Spleen (tissue), 11 donors: Measurements from ENCODE around the gene STAT3. TPM values are rescaled to one million over a fixed set of nuclear protein-coding genes. Genes with fewer than 3 reads are reported as not detected.

Experiments used
- DNase-seq: peaks from one replicate; pipeline ENCODE4 v3.0.0-alpha.2; 2020
- H3K27ac ChIP-seq, 8 donors: fragments of 200-600 bp; sonication (generic) in 7 of 8; 1 replicate in 4 of 8; 2 replicates in 4 of 8; pipeline versions ENCODE4 v1.5.0 to v1.8.0; 2016 to 2021; ENCODE audit warnings: inconsistent platforms in 4 of 8, mild to moderate bottlenecking in 4 of 8, moderate library complexity in 1 of 8
- H3K27me3 ChIP-seq, 7 donors: fragments of 200-600 bp; sonication (generic) in 6 of 7; replicated peaks in 1 of 7; 1 replicate in 4 of 7; 2 replicates in 3 of 7; pipeline versions ENCODE4 v1.5.0 to v1.8.0; 2016 to 2021; ENCODE audit warnings: inconsistent platforms in 3 of 7, mild to moderate bottlenecking in 1 of 7
- H3K36me3 ChIP-seq, 6 donors: fragments of 200-600 bp; sonication (generic) in 5 of 6; 1 replicate in 4 of 6; 2 replicates in 2 of 6; pipeline versions ENCODE4 v1.5.0 to v1.8.0; 2016 to 2021; ENCODE audit warnings: inconsistent platforms in 2 of 6
- H3K4me1 ChIP-seq, 6 donors: fragments of 200-600 bp; sonication (generic) in 5 of 6; 1 replicate in 3 of 6; 2 replicates in 3 of 6; pipeline versions ENCODE4 v1.5.0 to v1.8.0; 2016 to 2021; ENCODE audit warnings: inconsistent platforms in 3 of 6
- H3K4me3 ChIP-seq, 8 donors: fragments of 200-600 bp; sonication (generic) in 7 of 8; 1 replicate in 4 of 8; 2 replicates in 4 of 8; pipeline versions ENCODE4 v1.5.0 to v1.8.0; 2016 to 2021; ENCODE audit warnings: inconsistent platforms in 4 of 8, mild to moderate bottlenecking in 4 of 8, moderate library complexity in 2 of 8
- H3K9me3 ChIP-seq, 8 donors: fragments of 200-600 bp; sonication (generic) in 7 of 8; 1 replicate in 4 of 8; 2 replicates in 4 of 8; pipeline versions ENCODE4 v1.5.0 to v1.8.0; 2016 to 2021; ENCODE audit warnings: inconsistent platforms in 4 of 8
- POLR2A ChIP-seq, 3 donors: fragments of 450-650 bp; IDR thresholded peaks; one replicate each; pipeline ENCODE4 v1.5.1; 2017; ENCODE audit warnings: antibody characterized with exemption in 3 of 3, mild to moderate bottlenecking in 1 of 3
- POLR2AphosphoS5 ChIP-seq, 3 donors: sonication (generic); formaldehyde crosslinking; IDR thresholded peaks; one replicate each; pipeline ENCODE4 v1.5.1; 2017; ENCODE audit warnings: antibody characterized with exemption in 3 of 3
- WGBS, 5 donors: extraction: QIAGEN DNeasy Blood & Tissue Kit in 3 of 5; methylation state at CpG; one replicate each; pipeline versions ENCODE4 v1.1.5 to v1.1.7; 2013 to 2018; 5-methylcytosine and 5-hydroxymethylcytosine counted together
- intact Hi-C: fragments of 100-400 bp; cut with DNase I; formaldehyde crosslinking; loops from one replicate; pipeline ENCODE4 v1.15.0; 2023; ENCODE audit warnings: low total_unique reads
- polyA plus RNA-seq, 3 donors: library from polyadenylated mRNA; stranded (reverse); fragments of 200-250 nt; gene quantifications; one replicate each; pipeline ENCODE4 v1.2.1, GENCODE V29; 2013
- total RNA-seq, 7 donors: library from RNA; depleted of rRNA in 3 of 7; stranded (reverse); fragments of >200 nt in 3 of 7; fragmentation: NEBNext Ultra II Directional in 4 of 7; extraction: Animal tissue kit (Norgen Biotek cat#: 25700) in 4 of 7; gene quantifications; one replicate each; pipeline versions ENCODE4 v1.1.0 to v1.2.1, GENCODE V29; 2016 to 2021
- TF ChIP-seq, protein P1 (sequence below), 11 experiments: fragments of 200-600 bp in 7 of 11; fragments of 450-650 bp in 4 of 11; sonication (generic) in 4 of 11; IDR thresholded peaks in 8 of 11; conservative IDR thresholded peaks in 3 of 11; 1 replicate in 7 of 11; 2 replicates in 4 of 11; pipeline versions ENCODE4 v1.4.0 to v1.8.0; 2016 to 2021; ENCODE audit warnings: antibody characterized with exemption in 11 of 11, inconsistent platforms in 4 of 11, mild to moderate bottlenecking in 1 of 11
- donor health status: healthy with polysubstance abuse.
- donor health status: DM: no; HTN: no; CAD: no; lungs with moderate emphysema.
- donor health status: DM: no; HTN: no; CAD: no.
- donor health status: Bipolar disorder and iron deficiency.
- donor health status: healthy.
- donor health status: DM: no; HTN: no; CAD: no.
- donor health status: DM: yes; HTN: yes; CAD: no.

The STAT3 gene
- total and polyA plus RNA-seq, 10 donors: 18.3 to 326 (median 241) TPM

DNA sequence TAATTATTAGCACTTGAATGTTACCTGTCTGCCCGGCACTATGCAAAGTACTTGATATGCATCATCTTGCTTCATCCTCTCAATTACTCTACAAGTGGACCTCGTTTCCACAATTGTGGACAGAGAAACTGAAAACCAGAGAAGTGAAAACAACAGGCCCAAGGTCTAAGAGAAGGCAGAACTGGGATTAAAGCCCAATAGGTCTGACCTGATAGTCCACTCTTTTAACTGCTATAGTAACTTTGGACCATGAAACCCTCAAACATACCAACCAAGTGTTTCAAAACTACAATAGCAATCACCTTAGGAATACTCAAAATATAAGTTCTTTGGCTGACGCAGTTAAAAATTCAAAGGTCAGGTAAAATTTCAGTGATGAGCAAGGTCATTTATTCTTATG lies 7.3 kb downstream of the STAT3 start:
- Histone ChIP-seq H3K9me3 (no peaks in the 10 kb centered on the region), H3K36me3 (peaks cover 0 to 31% (median 4%) of the 10 kb centered on the region in 6 donors), H3K27me3 (no peaks in the 10 kb centered on the region), H3K4me1 (peaks cover 46 to 100% (median 94%) of the 10 kb centered on the region in 6 donors), H3K27ac (peak overlapping the region in 5 of 8 donors; percentile 0 to 82 (median 80)), H3K4me3 (no peak overlapping the region)
- DNase-seq: no peak
- 52 to 79% (median 68%) methylated on average over 3 of the region's 3 CpGs for WGBS, 5 donors
- no peak for TF ChIP-seq POLR2A (IDR thresholded peaks at IDR 0.05)
- no peak for TF ChIP-seq POLR2AphosphoS5 (IDR thresholded peaks at IDR 0.05)
- TF ChIP-seq, protein P1, sequence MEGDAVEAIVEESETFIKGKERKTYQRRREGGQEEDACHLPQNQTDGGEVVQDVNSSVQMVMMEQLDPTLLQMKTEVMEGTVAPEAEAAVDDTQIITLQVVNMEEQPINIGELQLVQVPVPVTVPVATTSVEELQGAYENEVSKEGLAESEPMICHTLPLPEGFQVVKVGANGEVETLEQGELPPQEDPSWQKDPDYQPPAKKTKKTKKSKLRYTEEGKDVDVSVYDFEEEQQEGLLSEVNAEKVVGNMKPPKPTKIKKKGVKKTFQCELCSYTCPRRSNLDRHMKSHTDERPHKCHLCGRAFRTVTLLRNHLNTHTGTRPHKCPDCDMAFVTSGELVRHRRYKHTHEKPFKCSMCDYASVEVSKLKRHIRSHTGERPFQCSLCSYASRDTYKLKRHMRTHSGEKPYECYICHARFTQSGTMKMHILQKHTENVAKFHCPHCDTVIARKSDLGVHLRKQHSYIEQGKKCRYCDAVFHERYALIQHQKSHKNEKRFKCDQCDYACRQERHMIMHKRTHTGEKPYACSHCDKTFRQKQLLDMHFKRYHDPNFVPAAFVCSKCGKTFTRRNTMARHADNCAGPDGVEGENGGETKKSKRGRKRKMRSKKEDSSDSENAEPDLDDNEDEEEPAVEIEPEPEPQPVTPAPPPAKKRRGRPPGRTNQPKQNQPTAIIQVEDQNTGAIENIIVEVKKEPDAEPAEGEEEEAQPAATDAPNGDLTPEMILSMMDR (IDR thresholded peaks at IDR 0.05 in 8 of 11, conservative IDR thresholded peaks at IDR 0.05 in 3 of 11): no peak
- intact Hi-C loops: no loop called here

DNA sequence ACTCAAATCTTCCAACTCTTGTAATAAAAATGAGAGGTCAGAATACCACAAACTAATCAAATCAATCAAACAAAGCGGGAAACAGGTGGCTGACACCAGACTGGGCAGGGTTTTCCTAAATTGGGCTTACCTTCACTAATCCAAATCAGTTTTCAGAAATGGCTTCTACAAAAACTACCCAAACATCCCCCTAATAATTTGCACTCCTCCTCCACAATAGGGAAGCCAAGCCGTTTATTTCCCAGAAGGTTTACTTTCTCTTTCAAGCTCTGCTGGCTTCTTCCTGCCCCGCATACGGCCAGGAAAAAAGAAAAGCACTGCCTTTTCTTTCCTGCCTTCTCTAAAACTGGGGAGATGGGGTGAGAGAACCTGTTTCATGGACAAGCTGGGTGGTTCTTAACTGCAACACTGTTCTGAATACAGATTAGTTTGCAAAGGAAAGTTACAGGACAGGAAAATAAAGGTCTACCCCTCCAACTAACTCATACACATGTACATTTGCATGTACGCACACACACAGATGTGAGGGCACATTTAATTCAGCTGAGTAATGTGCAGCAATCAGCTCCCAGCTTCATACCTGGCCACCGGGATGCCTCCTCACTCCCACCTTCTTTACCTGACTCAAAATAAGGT lies 9.2 kb downstream of the STAT3 start:
- H3K36me3 ChIP-seq: peaks cover 0 to 27% (median 4%) of the 10 kb centered on the region in 6 donors
- intact Hi-C loops: no loop called here
- TF ChIP-seq POLR2A (IDR thresholded peaks at IDR 0.05) (no peak), POLR2AphosphoS5 (IDR thresholded peaks at IDR 0.05) (peak in 1 of 3 donors; percentile 20)
- TF ChIP-seq, protein P1 (IDR thresholded peaks at IDR 0.05 in 8 of 11, conservative IDR thresholded peaks at IDR 0.05 in 3 of 11): no peak
- WGBS, 5 donors: 2 to 10% (median 5%) methylated on average over 6 of the region's 6 CpGs
- H3K9me3 ChIP-seq: no peaks in the 10 kb centered on the region
- peak overlapping the region in 6 of 8 donors; percentile 14 to 57 (median 22) for H3K4me3 ChIP-seq
- peaks cover 35 to 100% (median 90%) of the 10 kb centered on the region in 6 donors for H3K4me1 ChIP-seq
- H3K27ac ChIP-seq: peak overlapping the region; percentile 0 to 82 (median 73)
- no peak for DNase-seq
- H3K27me3 ChIP-seq: no peaks in the 10 kb centered on the region

DNA sequence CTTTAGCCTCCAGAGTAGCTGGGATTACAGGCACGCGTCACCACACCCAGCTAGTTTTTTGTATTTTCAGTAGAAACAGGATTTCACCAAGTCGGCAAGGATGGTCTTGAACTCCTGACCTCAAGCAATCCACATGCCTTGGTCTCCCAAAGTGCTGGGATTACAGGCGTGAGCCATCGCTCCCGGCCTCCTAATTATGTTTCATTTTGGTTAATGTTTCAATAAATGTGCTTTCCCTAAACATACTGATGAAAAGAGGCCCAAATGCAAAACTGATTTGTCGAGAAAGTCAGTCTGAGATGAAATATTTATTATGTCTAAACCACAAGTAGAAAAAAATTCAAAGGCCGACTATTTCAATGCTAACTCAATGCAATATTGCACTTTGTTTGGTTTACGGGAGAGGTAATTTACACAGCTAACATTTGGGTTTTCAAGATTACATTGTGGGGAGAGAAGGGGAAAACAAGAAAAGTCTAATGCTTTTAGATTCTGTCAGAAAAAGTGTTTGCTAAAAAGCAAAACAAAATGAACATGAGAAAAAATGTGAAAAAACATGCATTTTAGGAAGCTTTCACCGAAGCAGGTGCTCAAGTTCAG lies 9.8 kb downstream of the STAT3 start:
- H3K27ac ChIP-seq: peak overlapping the region; percentile 0 to 82 (median 73)
- intact Hi-C loops: no loop called here
- TF ChIP-seq POLR2AphosphoS5 (IDR thresholded peaks at IDR 0.05): no peak
- TF ChIP-seq POLR2A (IDR thresholded peaks at IDR 0.05): no peak
- TF ChIP-seq, protein P1 (IDR thresholded peaks at IDR 0.05 in 8 of 11, conservative IDR thresholded peaks at IDR 0.05 in 3 of 11): no peak
- no peaks in the 10 kb centered on the region for H3K27me3 ChIP-seq
- no peaks in the 10 kb centered on the region for H3K9me3 ChIP-seq
- DNase-seq: no peak
- peak overlapping the region in 5 of 8 donors; percentile 14 to 57 (median 24) for H3K4me3 ChIP-seq
- peaks cover 0 to 24% (median 0%) of the 10 kb centered on the region in 6 donors for H3K36me3 ChIP-seq
- peaks cover 33 to 100% (median 91%) of the 10 kb centered on the region in 6 donors for H3K4me1 ChIP-seq
- 28 to 47% (median 41%) methylated on average over 10 of the region's 10 CpGs for WGBS, 5 donors

DNA sequence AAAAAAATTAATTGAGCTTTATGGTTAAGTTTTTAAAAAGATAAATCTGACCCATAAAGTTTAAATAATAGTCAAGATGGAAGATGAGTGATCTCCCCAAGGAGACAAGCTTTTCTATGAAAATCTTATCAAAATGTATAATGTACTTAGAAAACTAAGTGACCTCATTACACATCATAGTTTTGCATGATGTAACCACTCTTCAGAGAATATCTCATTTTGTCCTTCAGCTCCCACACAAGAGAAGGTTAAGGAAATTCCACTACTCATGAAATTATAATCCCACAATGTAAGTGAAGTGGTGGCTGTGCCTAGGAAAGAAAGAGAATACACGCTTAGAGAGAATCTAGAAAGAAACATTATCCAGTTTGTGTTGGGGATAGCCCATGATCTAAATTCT lies 14.3 kb downstream of the STAT3 start:
- TF ChIP-seq, protein P1 (IDR thresholded peaks at IDR 0.05 in 8 of 11, conservative IDR thresholded peaks at IDR 0.05 in 3 of 11): no peak
- TF ChIP-seq POLR2AphosphoS5 (IDR thresholded peaks at IDR 0.05) (no peak), POLR2A (IDR thresholded peaks at IDR 0.05) (no peak)
- DNase-seq: no peak
- peaks cover 0 to 48% (median 5%) of the 10 kb centered on the region in 6 donors for H3K36me3 ChIP-seq
- H3K4me1 ChIP-seq: peaks cover 16 to 98% (median 63%) of the 10 kb centered on the region in 6 donors
- intact Hi-C loops: no loop called here
- no peak overlapping the region for H3K27ac ChIP-seq
- H3K27me3 ChIP-seq: no peaks in the 10 kb centered on the region
- WGBS, 5 donors: 71 to 94% (median 83%) methylated on average over 1 of the region's 1 CpG
- H3K9me3 ChIP-seq: peaks cover 0 to 5% (median 0%) of the 10 kb centered on the region in 8 donors
- no peak overlapping the region for H3K4me3 ChIP-seq
